ENCODE data around the gene PRKAB1.
"Not testable (repeated sequence)": the region's sequence is repeated elsewhere in the genome, so short reads cannot be mapped to it uniquely, and the experiment has no call there.

PRKAB1 gene

GRCh38 chr12:119700078-119700477 is 32.1 kb downstream of the PRKAB1 start:
- no peak overlapping the region for H3K4me3 ChIP-seq (ENCODE audit: low read depth, low read length)
- DNase-seq (ENCODE audit: low read depth) = no peak

DNA sequence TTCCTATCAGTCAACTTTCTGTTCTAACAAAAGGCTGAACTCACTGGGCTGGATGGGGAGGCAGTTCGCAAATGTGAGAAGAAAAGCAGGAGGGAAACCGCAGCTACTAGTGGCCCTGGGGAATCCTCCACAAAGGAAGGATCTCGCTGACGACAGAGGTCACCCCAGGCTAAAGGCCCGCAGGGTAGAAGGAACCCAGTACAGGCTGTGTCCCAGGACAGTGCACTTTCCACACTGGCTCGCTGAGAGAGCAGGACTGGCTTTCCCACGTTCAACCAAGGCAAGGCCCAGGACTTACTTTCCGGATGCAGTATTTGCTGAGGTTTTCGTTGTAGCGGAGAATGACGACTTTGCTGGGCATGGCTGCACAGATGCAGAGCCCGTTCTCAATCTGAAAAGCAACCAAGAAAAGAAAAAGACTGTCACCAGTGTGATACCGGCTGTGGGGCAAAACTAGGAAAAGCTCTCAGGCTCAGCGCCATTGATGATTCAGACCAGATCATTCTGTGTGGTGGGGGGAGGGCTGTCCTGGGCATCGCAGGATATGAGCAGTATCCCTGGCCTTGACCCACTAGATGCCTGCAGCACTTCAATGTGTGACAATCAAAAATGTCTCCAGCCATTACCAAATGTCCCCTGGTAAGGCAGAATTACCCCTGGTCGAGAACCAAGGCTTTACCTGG is 36.3 kb downstream of the PRKAB1 start:
- no peak overlapping the region for H3K4me3 ChIP-seq (ENCODE audit: low read depth, low read length)
- peak; percentile 12 for DNase-seq (ENCODE audit: low read depth)

DNA sequence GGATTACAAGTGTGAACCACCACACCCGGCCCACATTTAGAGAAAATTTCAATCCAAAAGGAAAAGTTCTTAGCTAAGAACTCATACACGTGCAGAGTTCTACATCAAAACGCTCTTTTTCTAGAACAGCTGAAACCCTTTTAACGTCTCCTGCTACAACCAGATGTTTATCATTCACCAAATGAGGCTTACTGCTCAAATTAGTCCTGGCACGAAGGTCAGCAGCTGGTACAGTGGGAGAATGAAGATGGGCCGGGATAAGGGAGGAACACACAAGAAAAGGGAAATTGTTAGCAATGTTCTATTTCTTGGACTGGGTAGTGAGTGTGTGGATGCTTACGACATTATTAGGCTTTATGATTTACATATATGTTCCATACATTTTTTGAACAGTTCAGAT is 37.2 kb downstream of the PRKAB1 start:
- no peak for DNase-seq (ENCODE audit: low read depth)
- no peak overlapping the region for H3K4me3 ChIP-seq (ENCODE audit: low read depth, low read length)

DNA sequence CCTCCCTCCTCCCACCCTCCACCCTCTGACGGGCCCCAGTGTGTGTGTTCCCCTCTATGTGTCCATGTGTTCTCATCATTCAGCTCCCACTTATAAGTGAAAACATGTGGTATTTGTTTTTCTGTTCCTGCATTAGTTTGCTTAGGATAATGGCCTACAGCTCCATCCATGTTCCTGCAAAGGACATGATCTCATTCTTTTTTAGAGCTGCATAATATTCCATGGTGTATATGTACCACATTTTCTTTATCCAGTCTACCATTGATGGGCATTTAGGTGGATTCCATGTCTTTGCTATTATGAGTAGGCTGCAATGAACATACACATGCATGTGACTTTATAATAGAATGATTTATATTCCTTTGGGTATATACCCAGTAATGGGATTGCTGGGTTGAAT is 38.5 kb downstream of the PRKAB1 start:
- H3K4me3 ChIP-seq (ENCODE audit: low read depth, low read length); DNase-seq (ENCODE audit: low read depth): not testable (repeated sequence)

GRCh38 chr12:119710374-119710964 is 42.5 kb downstream of the PRKAB1 start:
- H3K4me3 ChIP-seq (ENCODE audit: low read depth, low read length) = no peak overlapping the region
- DNase-seq (ENCODE audit: low read depth) = no peak

DNA sequence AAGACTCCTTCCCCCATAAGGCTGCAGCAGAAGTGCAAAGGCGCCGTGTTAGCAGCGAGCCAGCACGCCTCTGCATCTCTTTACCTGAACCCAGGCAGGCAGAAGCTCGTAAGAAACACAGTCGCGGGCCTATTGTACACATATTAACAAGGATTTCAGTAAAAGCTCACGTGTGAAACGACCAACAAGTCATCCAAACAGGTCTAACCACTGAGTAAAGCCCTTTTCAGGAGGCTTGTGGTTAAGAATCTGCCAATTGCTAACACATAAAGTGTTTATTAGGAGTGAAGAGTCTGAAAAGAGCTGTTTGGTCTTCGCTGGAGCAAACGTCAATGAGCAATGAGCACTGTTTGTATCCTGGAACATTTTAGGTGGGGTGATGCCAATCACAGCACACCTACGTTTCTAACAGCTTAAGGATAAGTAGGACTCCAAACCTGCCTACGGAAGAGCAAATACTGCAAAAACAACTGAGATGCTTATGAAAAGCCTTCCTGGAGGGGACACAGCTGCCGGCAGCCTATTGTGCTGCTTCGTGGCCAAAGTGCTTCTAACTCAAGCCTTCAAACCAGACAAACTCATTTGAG is 43.1 kb downstream of the PRKAB1 start:
- no peak for DNase-seq (ENCODE audit: low read depth)

DNA sequence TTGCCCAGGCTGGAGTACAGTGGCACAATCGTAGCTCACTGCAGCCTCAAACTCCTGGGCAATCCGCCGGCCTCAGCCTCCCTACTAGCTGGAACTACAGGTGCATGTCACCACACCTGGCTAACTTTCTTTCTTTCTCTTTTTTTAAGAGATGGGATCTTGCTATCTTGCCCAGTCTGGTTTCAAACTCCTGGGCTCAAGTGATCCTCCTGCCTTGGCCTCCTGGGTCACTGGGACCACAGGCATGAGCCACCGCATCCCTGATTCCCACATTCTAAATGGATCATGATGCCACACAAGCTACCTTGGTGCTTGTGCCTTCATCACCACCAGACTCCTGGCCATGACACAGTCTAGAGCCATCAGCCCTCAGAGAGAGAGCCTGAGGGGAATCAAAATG is 43.8 kb downstream of the PRKAB1 start:
- DNase-seq (ENCODE audit: low read depth) = no peak
- H3K4me3 ChIP-seq (ENCODE audit: low read depth, low read length) = no peak overlapping the region

More for the DNA sequence above, 43.1 kb downstream of the PRKAB1 start:
- H3K4me3 ChIP-seq (ENCODE audit: low read depth, low read length) = no peak overlapping the region

DNA sequence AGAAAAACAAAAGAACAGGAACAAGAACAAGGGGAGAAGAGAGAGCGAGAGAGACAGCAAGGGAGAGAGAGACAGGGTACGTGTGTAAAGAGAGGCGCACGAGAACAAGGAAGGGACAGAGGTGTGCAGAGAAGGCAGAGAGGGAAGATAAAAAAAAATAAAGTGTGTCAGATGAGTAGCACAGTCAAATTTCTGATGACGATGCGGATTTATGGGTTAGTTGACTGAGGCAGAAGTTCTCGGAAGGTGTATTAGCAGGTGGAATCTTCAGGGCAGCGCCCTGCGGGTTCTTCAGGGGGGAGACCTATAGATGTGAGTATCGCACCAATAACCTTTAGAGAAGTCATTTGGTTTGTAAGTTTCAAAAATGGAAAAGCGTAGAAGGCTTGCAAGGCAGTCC is 44.8 kb downstream of the PRKAB1 start:
- DNase-seq (ENCODE audit: low read depth) = no peak
- H3K4me3 ChIP-seq (ENCODE audit: low read depth, low read length) = no peak overlapping the region

DNA sequence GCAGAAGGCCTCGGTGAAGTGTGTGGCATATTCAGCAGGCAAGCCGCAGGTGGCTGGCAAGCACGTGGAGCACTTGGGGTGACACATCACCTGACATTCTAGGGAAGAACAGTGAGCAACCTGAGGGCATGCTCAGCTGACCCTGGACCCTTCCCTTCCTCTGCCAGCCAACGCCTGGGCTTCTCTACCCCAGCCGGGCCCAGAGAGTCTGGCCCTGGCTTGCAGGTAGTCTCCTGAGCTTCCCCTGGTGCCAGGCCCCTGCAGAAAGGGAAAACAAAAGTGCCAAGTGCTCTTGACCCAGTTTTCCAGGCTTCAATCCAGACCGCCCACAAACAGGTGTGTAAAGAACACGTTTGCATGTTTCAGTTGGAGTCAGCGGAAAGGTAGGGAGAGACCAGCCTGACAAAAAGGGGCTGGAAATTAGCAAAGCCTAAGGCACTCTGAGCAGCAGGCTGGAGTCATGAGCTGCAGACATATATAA is 45.7 kb downstream of the PRKAB1 start:
- DNase-seq (ENCODE audit: low read depth) = no peak

DNA sequence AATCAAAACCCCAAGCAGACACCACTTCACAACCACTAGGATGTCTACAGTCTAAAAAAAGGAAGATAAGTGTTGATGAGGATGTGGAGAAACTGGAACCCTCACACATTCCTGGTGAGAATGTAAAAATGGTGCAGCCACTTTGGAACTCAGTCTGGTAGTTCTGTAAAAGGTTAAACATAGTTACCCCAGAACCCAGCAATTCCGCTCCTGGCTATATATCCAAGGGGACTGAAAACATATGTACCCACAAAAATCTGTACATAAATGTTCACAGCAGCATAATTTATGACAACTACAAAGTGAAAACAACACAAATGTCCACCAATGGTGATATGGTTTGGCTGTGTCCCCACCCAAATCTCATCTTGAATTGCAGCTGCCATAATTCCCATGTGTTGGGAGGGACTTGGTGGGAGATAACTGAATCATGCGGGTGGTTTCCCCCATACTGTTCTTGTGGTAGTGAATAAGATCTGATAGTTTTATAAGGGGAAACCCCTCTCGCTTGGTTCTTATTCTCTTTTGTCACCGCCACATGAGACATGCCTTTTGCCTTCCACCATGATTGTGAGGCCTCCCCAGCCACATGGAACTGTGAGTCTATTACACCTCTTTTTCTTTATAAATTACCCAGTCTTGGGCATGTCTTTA is 46.8 kb downstream of the PRKAB1 start:
- DNase-seq (ENCODE audit: low read depth) = no peak
- no peak overlapping the region for H3K4me3 ChIP-seq (ENCODE audit: low read depth, low read length)

More for the DNA sequence above, 45.7 kb downstream of the PRKAB1 start:
- no peak overlapping the region for H3K4me3 ChIP-seq (ENCODE audit: low read depth, low read length)

DNA sequence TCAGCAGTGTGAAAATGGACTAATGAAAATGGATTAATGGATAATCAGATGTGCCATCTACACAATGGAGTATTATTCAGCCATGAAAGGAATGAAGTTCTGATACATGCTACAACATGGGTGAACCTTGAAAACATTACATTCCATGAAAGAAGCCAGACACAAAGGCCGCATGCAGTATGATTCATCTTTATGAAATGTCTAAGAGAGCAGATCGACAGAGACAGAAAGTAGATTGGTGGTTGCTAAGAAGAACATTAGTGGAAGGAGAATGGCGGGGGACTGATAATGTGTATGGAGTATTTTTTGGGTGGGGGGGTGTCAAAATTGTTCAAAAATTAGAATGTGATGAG is 47.3 kb downstream of the PRKAB1 start:
- DNase-seq (ENCODE audit: low read depth) = no peak
- no peak overlapping the region for H3K4me3 ChIP-seq (ENCODE audit: low read depth, low read length)

DNA sequence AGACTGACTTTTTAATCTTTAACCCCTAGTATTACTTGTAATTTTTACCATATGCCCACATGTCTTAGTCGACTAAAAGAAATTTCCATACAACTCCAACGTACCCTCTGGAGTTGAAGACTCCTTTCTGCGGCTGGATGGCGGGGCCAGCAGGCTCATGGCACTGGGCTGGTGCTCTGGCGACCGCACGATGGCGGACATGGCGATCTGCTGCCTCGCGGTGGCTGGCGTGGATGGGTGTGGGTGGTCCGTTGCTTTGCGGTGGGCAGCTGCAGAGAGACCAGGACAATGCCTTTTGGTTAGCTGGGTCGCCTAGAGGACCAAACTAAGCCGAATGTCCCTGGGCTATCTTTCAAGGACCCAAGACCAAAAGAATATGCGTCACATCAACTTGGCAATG is 50.2 kb downstream of the PRKAB1 start:
- no peak for DNase-seq (ENCODE audit: low read depth)
- no peak overlapping the region for H3K4me3 ChIP-seq (ENCODE audit: low read depth, low read length)

GRCh38 chr12:119720349-119720748 is 52.4 kb downstream of the PRKAB1 start:
- H3K4me3 ChIP-seq (ENCODE audit: low read depth, low read length) = no peak overlapping the region
- DNase-seq (ENCODE audit: low read depth) = no peak

DNA sequence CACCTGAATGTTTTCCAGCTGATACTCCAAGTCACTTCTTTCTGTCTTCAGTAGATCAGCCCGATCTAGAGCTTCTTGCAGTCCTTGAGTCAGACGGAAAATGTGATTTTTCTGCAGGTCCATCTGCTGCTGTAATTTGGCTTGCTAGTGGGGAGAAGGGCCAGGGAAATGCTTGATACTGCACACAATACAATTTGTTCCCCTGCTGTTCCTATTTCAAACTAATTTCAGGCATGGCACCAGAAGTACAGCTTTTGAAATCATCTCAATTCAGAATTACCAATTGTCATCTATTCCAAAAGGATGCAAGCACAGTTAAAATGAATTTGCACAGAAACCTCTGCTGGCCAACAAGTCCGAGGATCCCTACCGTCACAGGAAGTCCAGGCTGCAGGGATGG is 53.4 kb downstream of the PRKAB1 start:
- no peak for DNase-seq (ENCODE audit: low read depth)
- no peak overlapping the region for H3K4me3 ChIP-seq (ENCODE audit: low read depth, low read length)

DNA sequence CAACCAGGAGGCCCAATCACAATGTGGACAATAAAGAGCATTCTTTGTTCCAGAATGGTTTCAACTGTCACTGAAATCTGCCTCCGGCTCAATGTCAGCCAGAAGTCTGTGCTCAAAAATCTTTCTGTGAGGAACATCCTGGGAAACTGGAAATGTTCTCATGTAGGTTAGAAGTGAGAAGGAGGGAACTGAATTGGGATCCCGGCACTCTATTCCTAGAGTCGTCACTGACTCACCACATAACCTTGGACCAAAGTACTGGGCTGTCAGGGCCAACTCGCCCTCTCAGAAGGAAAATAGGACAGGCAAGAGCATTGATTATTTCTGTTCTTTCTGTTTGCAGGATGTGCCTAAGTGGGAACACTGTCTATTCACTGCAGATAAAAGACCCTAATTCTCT is 57.6 kb downstream of the PRKAB1 start:
- no peak for DNase-seq (ENCODE audit: low read depth)
- H3K4me3 ChIP-seq (ENCODE audit: low read depth, low read length) = no peak overlapping the region

DNA sequence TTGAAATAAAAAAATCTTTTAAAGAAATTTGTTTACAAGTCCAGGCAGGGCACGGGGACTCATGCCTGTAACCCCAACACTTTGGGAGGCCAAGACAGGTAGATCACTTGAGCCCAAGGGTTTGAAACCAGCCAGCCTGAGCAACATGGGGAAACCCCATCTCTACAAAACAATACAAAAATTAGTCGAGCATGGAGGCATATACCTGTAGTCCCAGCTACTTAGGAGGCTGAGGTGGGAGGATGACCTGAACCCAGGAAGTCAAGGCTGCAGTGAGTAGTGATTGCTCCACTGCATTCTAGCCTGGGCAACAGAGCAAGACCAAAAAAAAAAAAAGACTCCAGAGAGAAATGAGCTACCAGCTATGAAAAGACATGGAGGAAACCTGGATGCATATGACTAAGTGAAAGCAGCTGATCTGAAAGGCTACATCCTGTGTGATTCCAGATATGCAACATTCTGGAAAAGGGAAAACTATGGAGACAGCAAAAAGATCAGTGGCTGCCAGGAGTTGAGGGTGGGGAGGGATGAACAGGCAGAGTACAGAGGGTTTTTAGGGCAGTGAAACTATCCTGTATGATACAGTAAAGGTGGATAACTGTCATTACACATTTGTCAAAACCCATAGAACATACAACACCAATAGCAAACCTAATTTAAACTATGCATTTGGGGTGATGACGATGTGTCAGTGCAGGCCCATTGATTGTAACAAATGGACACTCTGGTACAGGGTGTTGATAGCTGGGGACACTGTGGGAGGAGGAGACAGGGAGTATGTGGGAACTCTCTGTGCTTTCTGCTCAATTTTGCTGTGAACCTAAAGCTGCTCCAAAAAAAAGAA is 59.9 kb downstream of the PRKAB1 start:
- H3K4me3 ChIP-seq (ENCODE audit: low read depth, low read length) = no peak overlapping the region
- DNase-seq (ENCODE audit: low read depth) = no peak

- no peak for DNase-seq (ENCODE audit: low read depth)
- no peak overlapping the region for H3K4me3 ChIP-seq (ENCODE audit: low read depth, low read length)
These were observed 60.5 kb downstream of the PRKAB1 start for GRCh38 chr12:119728444-119728745.

GRCh38 chr12:119729871-119730270 is 61.9 kb downstream of the PRKAB1 start:
- no peak for DNase-seq (ENCODE audit: low read depth)
- no peak overlapping the region for H3K4me3 ChIP-seq (ENCODE audit: low read depth, low read length)

- H3K4me3 ChIP-seq (ENCODE audit: low read depth, low read length) = no peak overlapping the region
- no peak for DNase-seq (ENCODE audit: low read depth)
These were observed 62.4 kb downstream of the PRKAB1 start for GRCh38 chr12:119730381-119730780.
